NCI-H128 (cell line): ENCODE data around the gene PDE8A.

ENCODE experiments used
- DNase-seq: peaks from one replicate; lab custom pipeline; 2025; ENCODE audit not compliant: unreplicated experiment; lab: John Stamatoyannopoulos, UW

PDE8A gene

GRCh38 chr15:85118581-85118980 is 136.9 kb downstream of the PDE8A start:
- DNase-seq = no peak

GRCh38 chr15:85120351-85121113 is 138.9 kb downstream of the PDE8A start:
- no peak for DNase-seq

GRCh38 chr15:85124173-85124572 is 142.5 kb downstream of the PDE8A start:
- DNase-seq = no peak

GRCh38 chr15:85125056-85125661 is 143.5 kb downstream of the PDE8A start:
- DNase-seq = no peak

GRCh38 chr15:85128621-85129020 is 147.0 kb downstream of the PDE8A start:
- DNase-seq = no peak

- DNase-seq = no peak
These were observed 148.2 kb downstream of the PDE8A start for GRCh38 chr15:85129881-85130280.

GRCh38 chr15:85131915-85132314 is 150.3 kb downstream of the PDE8A start:
- no peak for DNase-seq

- DNase-seq = no peak
These were observed 152.1 kb downstream of the PDE8A start for GRCh38 chr15:85133709-85134108.

GRCh38 chr15:85137489-85138168 is 156.0 kb downstream of the PDE8A start:
- peak; percentile 78 for DNase-seq

- no peak for DNase-seq
These were observed 157.7 kb downstream of the PDE8A start for GRCh38 chr15:85139391-85139790.

- no peak for DNase-seq
These were observed 160.1 kb downstream of the PDE8A start for GRCh38 chr15:85141726-85142125.

- DNase-seq = no peak
These were observed 160.7 kb downstream of the PDE8A start for GRCh38 chr15:85142312-85142711.

- DNase-seq = no peak
These were observed 167.9 kb downstream of the PDE8A start for GRCh38 chr15:85149465-85150129.

- DNase-seq = no peak
These were observed 168.4 kb downstream of the PDE8A start for GRCh38 chr15:85150130-85150480.

- no peak for DNase-seq
These were observed 169.5 kb downstream of the PDE8A start for GRCh38 chr15:85151145-85151544.

GRCh38 chr15:85151861-85152260 is 170.2 kb downstream of the PDE8A start:
- DNase-seq = no peak

- DNase-seq = no peak
These were observed 172.4 kb downstream of the PDE8A start for GRCh38 chr15:85154061-85154460.

GRCh38 chr15:85155360-85155759 is 173.7 kb downstream of the PDE8A start:
- no peak for DNase-seq

GRCh38 chr15:85155857-85156256 is 174.2 kb downstream of the PDE8A start:
- DNase-seq = no peak

GRCh38 chr15:85157344-85157743 is 175.7 kb downstream of the PDE8A start:
- DNase-seq = no peak

- DNase-seq = no peak
These were observed 180.6 kb downstream of the PDE8A start for GRCh38 chr15:85162237-85162636.
